ENCODE measurements around the gene NANOS3.

DNA sequence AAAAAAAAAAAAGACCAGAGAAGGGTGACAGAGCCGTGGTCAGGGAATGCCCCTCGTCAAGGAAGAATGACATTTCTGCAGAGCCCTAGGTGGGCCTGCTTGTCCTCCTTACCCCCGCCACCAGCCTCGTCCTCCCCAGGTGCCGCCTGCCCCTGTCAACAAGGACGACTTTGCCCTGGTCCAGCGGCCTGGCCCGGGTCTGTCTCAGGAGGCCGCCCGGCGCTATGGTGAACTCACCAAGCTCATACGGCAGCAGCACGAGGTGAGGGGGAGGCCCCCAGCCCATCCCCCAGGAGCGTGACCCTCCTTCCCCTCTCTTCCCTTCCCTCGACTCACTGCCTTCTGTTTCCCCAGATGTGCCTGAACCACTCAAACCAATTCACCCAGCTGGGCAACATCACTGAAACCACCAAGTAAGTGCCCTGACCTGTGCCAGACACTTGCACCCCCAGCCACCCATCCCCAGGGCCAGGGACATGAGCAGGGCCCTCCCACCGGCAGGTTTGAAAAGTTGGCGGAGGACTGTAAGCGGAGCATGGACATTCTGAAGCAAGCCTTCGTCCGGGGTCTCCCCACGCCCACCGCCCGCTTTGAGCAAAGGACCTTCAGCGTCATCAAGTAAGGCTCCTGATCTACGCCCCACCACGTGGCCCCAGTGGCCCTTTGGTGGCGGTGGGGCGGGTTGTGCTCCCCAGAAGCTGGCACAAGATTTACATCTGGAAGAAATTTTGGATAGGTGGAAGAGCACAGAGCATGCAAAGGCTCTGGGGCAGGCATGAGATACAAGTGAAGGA lies 46.5 kb downstream of the NANOS3 start:
- TF ChIP-seq EZH2phosphoT487 (IDR thresholded peaks at IDR 0.05; ENCODE audit: unreplicated experiment) (no peak), EZH2 (IDR thresholded peaks at IDR 0.05; ENCODE audit: low read depth, unreplicated experiment) (no peak)
- TF ChIP-seq, protein P1, sequence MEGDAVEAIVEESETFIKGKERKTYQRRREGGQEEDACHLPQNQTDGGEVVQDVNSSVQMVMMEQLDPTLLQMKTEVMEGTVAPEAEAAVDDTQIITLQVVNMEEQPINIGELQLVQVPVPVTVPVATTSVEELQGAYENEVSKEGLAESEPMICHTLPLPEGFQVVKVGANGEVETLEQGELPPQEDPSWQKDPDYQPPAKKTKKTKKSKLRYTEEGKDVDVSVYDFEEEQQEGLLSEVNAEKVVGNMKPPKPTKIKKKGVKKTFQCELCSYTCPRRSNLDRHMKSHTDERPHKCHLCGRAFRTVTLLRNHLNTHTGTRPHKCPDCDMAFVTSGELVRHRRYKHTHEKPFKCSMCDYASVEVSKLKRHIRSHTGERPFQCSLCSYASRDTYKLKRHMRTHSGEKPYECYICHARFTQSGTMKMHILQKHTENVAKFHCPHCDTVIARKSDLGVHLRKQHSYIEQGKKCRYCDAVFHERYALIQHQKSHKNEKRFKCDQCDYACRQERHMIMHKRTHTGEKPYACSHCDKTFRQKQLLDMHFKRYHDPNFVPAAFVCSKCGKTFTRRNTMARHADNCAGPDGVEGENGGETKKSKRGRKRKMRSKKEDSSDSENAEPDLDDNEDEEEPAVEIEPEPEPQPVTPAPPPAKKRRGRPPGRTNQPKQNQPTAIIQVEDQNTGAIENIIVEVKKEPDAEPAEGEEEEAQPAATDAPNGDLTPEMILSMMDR (conservative IDR thresholded peaks at IDR 0.05; ENCODE audit: low read depth in 2 of 2) = no peak
- TF ChIP-seq, protein P2, sequence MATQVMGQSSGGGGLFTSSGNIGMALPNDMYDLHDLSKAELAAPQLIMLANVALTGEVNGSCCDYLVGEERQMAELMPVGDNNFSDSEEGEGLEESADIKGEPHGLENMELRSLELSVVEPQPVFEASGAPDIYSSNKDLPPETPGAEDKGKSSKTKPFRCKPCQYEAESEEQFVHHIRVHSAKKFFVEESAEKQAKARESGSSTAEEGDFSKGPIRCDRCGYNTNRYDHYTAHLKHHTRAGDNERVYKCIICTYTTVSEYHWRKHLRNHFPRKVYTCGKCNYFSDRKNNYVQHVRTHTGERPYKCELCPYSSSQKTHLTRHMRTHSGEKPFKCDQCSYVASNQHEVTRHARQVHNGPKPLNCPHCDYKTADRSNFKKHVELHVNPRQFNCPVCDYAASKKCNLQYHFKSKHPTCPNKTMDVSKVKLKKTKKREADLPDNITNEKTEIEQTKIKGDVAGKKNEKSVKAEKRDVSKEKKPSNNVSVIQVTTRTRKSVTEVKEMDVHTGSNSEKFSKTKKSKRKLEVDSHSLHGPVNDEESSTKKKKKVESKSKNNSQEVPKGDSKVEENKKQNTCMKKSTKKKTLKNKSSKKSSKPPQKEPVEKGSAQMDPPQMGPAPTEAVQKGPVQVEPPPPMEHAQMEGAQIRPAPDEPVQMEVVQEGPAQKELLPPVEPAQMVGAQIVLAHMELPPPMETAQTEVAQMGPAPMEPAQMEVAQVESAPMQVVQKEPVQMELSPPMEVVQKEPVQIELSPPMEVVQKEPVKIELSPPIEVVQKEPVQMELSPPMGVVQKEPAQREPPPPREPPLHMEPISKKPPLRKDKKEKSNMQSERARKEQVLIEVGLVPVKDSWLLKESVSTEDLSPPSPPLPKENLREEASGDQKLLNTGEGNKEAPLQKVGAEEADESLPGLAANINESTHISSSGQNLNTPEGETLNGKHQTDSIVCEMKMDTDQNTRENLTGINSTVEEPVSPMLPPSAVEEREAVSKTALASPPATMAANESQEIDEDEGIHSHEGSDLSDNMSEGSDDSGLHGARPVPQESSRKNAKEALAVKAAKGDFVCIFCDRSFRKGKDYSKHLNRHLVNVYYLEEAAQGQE (IDR thresholded peaks at IDR 0.05; ENCODE audit: unreplicated experiment) = no peak

Data from GM23338 (cell line).